HG03460 (cell line): Measurements from ENCODE around the gene USP6NL.

ENCODE experiments used
- ATAC-seq: cut with Tn5 transposase; IDR thresholded peaks from one replicate; pipeline ENCODE4 v1.9.1; 2021; ENCODE audit not compliant: unreplicated experiment

The USP6NL gene

GRCh38 chr10:11617233-11617632, 5.8 kb upstream of the USP6NL start:
- no peak for ATAC-seq

- no peak for ATAC-seq
Observed at GRCh38 chr10:11616021-11616420, 4.6 kb upstream of the USP6NL start.

- ATAC-seq: no peak
Observed at GRCh38 chr10:11615396-11615795, 3.9 kb upstream of the USP6NL start.

- ATAC-seq: no peak
Observed at GRCh38 chr10:11612021-11613001, 861 bp upstream of the USP6NL start.

- peak; percentile 5 for ATAC-seq
Observed at GRCh38 chr10:11610826-11611247, 613 bp downstream of the USP6NL start.

- no peak for ATAC-seq
Observed at GRCh38 chr10:11610166-11610825, 1.2 kb downstream of the USP6NL start.

- peak; percentile 32 for ATAC-seq
Observed at GRCh38 chr10:11609492-11610093, 1.9 kb downstream of the USP6NL start.

GRCh38 chr10:11609052-11609451, 2.4 kb downstream of the USP6NL start:
- no peak for ATAC-seq

GRCh38 chr10:11608159-11609013, 3.1 kb downstream of the USP6NL start:
- ATAC-seq: no peak

- no peak for ATAC-seq
Observed at GRCh38 chr10:11605807-11606408, 5.5 kb downstream of the USP6NL start.

- no peak for ATAC-seq
Observed at GRCh38 chr10:11604865-11605650, 6.4 kb downstream of the USP6NL start.

- ATAC-seq: no peak
Observed at GRCh38 chr10:11603741-11604140, 7.7 kb downstream of the USP6NL start.

GRCh38 chr10:11602919-11603523, 8.4 kb downstream of the USP6NL start:
- peak; percentile 50 for ATAC-seq

GRCh38 chr10:11602358-11602757, 9.1 kb downstream of the USP6NL start:
- ATAC-seq: peak; percentile 36

- no peak for ATAC-seq
Observed at GRCh38 chr10:11601670-11602069, 9.8 kb downstream of the USP6NL start.

- ATAC-seq: no peak
Observed at GRCh38 chr10:11600280-11600679, 11.2 kb downstream of the USP6NL start.

GRCh38 chr10:11598712-11599397, 12.6 kb downstream of the USP6NL start:
- no peak for ATAC-seq

- ATAC-seq: no peak
Observed at GRCh38 chr10:11597470-11597869, 14.0 kb downstream of the USP6NL start.

GRCh38 chr10:11595395-11595692, 16.1 kb downstream of the USP6NL start:
- ATAC-seq: no peak
